GM19372 (cell line): ENCODE results near the gene ZNF878.
"Not testable (repeated sequence)": the region's sequence is repeated elsewhere in the genome, so short reads cannot be mapped to it uniquely, and the experiment has no call there.

ENCODE experiments used
- ATAC-seq: cut with Tn5 transposase; IDR thresholded peaks from one replicate; pipeline ENCODE4 v1.9.1; 2021; ENCODE audit warnings: mild to moderate bottlenecking, low read depth, moderate library complexity; ENCODE audit not compliant: unreplicated experiment

ZNF878 gene

GRCh38 chr19:12052497-12053169, at the start of gene ZNF878:
Gene ZNF878, minus strand, starts transcription at chr19:12052961. Its CDS starts 160 bp downstream, at chr19:12052801.
- ATAC-seq, result no peak

- no peak for ATAC-seq
Observed at GRCh38 chr19:12098040-12098439, 45.3 kb upstream of the ZNF878 start.

GRCh38 chr19:12095111-12095790, 42.5 kb upstream of the ZNF878 start:
- no peak for ATAC-seq

- ATAC-seq, result no peak
Observed at GRCh38 chr19:12093777-12094176, 41.0 kb upstream of the ZNF878 start.

GRCh38 chr19:12092956-12093355, 40.2 kb upstream of the ZNF878 start:
- no peak for ATAC-seq

- ATAC-seq, result no peak
Observed at GRCh38 chr19:12092065-12092867, 39.5 kb upstream of the ZNF878 start.

- no peak for ATAC-seq
Observed at GRCh38 chr19:12090807-12091206, 38.0 kb upstream of the ZNF878 start.

- no peak for ATAC-seq
Observed at GRCh38 chr19:12085074-12085818, 32.5 kb upstream of the ZNF878 start.

- not testable (repeated sequence) for ATAC-seq
Observed at GRCh38 chr19:12083336-12083735, 30.6 kb upstream of the ZNF878 start.

GRCh38 chr19:12077375-12077774, 24.6 kb upstream of the ZNF878 start:
- ATAC-seq, result no peak

- ATAC-seq, result not testable (repeated sequence)
Observed at GRCh38 chr19:12076331-12076730, 23.6 kb upstream of the ZNF878 start.

GRCh38 chr19:12075538-12076139, 22.9 kb upstream of the ZNF878 start:
- no peak for ATAC-seq

GRCh38 chr19:12064590-12065538, 12.1 kb upstream of the ZNF878 start, which contains the start of gene ZNF844:
Gene ZNF844, plus strand, starts transcription at chr19:12064731. Its CDS starts 143 bp downstream, at chr19:12064874.
- no peak for ATAC-seq

- ATAC-seq, result no peak
Observed at GRCh38 chr19:12055784-12056183, 3.0 kb upstream of the ZNF878 start.

GRCh38 chr19:12052091-12052496, 667 bp downstream of the ZNF878 start:
- ATAC-seq, result no peak

GRCh38 chr19:12047868-12048267, 4.9 kb downstream of the ZNF878 start:
- no peak for ATAC-seq

- ATAC-seq, result no peak
Observed at GRCh38 chr19:12043752-12044422, 8.9 kb downstream of the ZNF878 start.

GRCh38 chr19:12042893-12043292, 9.9 kb downstream of the ZNF878 start:
- no peak for ATAC-seq
